Muscle layer of duodenum (tissue), 2 donors: ENCODE measurements around the gene FIBIN.

Source experiments
- H3K27ac ChIP-seq: one replicate; pipeline ENCODE4 v1.7.0; 2013; ENCODE audit warnings: mild to moderate bottlenecking, low read length
- H3K27me3 ChIP-seq: one replicate; pipeline ENCODE4 v1.7.0; 2013; ENCODE audit warnings: low read depth, mild to moderate bottlenecking, control low read depth, low read length
- H3K36me3 ChIP-seq, 2 donors: one replicate each; pipeline ENCODE4 v1.7.0; 2013; ENCODE audit warnings: low read length in 2 of 2, control low read depth in 1 of 2, mild to moderate bottlenecking in 1 of 2; ENCODE audit not compliant: insufficient read depth in 2 of 2, control insufficient read depth in 1 of 2
- H3K4me1 ChIP-seq, 2 donors: one replicate each; pipeline ENCODE4 v1.7.0; 2013; ENCODE audit warnings: low read length in 2 of 2, mild to moderate bottlenecking in 2 of 2, control low read depth in 1 of 2, moderate library complexity in 1 of 2; ENCODE audit not compliant: insufficient read depth in 2 of 2, control insufficient read depth in 1 of 2
- H3K4me3 ChIP-seq, 2 donors: one replicate each; pipeline ENCODE4 v1.7.0; 2013; ENCODE audit warnings: low read length in 2 of 2, low read depth in 1 of 2, mild to moderate bottlenecking in 1 of 2
- H3K9me3 ChIP-seq, 2 donors: one replicate each; pipeline ENCODE4 v1.7.0; 2013; ENCODE audit warnings: low read length in 2 of 2, control low read depth in 1 of 2, mild to moderate bottlenecking in 1 of 2; ENCODE audit not compliant: control insufficient read depth in 1 of 2
- donor health status: healthy.

Gene FIBIN

GRCh38 chr11:27002838-27003237 lies 8.9 kb downstream of the FIBIN start:
- Histone ChIP-seq H3K27ac (no peak overlapping the region), H3K4me3 (no peak overlapping the region), H3K36me3 (no peaks in the 10 kb centered on the region), H3K9me3 (no peaks in the 10 kb centered on the region), H3K27me3 (no peaks in the 10 kb centered on the region), H3K4me1 (no peaks in the 10 kb centered on the region)

DNA sequence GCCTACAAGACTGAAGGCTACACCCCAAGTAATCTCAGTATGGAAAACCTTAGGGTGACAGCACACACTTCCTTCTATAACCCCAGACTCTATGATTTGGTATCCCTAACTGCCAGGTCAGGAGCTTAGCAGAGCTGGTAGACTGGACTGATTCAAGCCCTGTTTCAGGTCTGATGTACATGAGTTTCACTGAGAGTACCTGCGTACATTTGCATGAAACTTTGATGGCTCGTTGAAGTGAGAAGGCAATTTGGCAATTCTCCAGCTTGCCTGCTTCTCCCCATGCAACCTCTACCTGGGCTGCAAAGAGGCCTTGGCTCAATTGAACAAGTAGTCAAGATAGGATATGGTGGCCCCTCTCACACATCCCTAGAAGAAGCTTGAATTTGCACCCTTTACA lies 10.2 kb downstream of the FIBIN start:
- Histone ChIP-seq H3K4me3 (no peak overlapping the region), H3K36me3 (no peaks in the 10 kb centered on the region), H3K27ac (no peak overlapping the region), H3K9me3 (no peaks in the 10 kb centered on the region), H3K4me1 (no peaks in the 10 kb centered on the region), H3K27me3 (no peaks in the 10 kb centered on the region)

DNA sequence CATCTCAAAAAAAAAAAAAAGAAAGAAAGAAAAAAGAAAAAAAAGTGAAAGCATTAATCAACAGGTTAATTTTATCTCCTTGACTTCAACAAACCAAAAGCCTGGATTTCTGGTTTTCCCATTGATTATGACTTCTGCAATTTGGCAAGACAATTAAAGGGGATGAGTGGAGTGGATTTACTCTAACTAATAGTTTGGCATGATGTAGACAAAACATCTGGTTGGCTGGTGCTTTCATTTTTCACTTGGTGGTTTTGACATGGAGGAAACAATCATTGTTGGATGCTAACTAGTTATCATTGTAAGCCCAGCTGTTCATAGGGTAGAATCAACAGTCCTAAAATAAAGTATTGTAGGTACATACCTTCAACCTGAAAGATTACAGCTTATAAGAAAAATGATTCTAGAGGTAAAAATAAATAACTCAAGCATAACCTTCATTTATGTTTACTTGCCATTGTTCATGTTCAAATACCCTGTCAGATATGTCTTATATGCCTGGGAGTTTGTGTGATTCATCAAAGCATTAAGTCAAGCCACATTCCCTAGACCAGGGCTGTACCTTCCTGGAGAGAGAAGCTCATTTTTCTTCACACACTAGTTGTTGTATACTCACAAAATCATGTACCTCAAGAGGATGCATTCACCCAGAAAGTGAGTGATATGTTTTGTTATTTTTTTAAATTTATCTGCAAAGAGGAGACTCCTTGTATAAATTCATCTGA lies 15.1 kb downstream of the FIBIN start:
- Histone ChIP-seq H3K4me1 (peaks cover 12 to 20% of the 10 kb centered on the region in 2 donors), H3K36me3 (no peaks in the 10 kb centered on the region), H3K4me3 (no peak overlapping the region), H3K27me3 (no peaks in the 10 kb centered on the region), H3K9me3 (no peaks in the 10 kb centered on the region), H3K27ac (no peak overlapping the region)

- H3K27ac ChIP-seq: no peak overlapping the region
- H3K4me1 ChIP-seq: peaks cover 12 to 24% of the 10 kb centered on the region in 2 donors
- H3K36me3 ChIP-seq: no peaks in the 10 kb centered on the region
- H3K9me3 ChIP-seq: no peaks in the 10 kb centered on the region
- H3K27me3 ChIP-seq: no peaks in the 10 kb centered on the region
- H3K4me3 ChIP-seq: peak overlapping the region in 1 of 2 donors; percentile 5
These were observed 17.8 kb downstream of the FIBIN start for GRCh38 chr11:27011560-27012233.

DNA sequence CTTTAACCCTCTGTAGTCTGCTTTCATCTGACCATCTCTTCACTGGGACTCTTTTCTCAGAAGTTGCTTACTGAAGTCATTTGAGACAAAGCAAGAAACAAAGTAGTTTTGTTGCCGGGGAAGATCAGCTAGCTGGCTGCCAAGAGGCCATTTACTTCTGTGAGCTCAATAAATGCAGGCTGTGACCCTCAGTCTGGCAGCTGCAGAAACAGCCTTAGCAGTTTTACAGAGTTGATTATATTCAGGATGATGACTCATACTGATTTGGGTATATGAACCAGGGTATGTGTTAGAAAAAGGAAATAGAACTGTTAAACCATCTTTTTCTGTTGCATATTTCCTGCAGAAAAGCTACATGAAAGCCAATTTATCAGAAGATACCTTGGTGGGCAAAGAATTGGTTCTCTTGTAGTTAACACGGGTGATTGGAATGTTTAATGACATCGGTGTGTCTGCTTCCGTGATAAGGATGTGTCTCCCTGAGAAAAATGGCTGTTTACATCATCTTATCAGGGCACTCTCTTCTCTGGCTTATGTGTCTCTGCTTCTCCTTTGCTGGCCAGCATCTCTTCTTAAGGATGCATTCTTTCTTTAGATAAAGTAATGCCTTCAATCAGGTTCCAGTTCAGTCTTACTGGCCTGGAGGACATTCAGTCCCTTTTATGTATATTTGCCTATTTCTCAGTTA lies 18.5 kb downstream of the FIBIN start:
- H3K4me3 ChIP-seq: peak overlapping the region in 1 of 2 donors; percentile 5
- H3K27me3 ChIP-seq: no peaks in the 10 kb centered on the region
- no peak overlapping the region for H3K27ac ChIP-seq
- H3K36me3 ChIP-seq: no peaks in the 10 kb centered on the region
- no peaks in the 10 kb centered on the region for H3K9me3 ChIP-seq
- peaks cover 12 to 24% of the 10 kb centered on the region in 2 donors for H3K4me1 ChIP-seq

DNA sequence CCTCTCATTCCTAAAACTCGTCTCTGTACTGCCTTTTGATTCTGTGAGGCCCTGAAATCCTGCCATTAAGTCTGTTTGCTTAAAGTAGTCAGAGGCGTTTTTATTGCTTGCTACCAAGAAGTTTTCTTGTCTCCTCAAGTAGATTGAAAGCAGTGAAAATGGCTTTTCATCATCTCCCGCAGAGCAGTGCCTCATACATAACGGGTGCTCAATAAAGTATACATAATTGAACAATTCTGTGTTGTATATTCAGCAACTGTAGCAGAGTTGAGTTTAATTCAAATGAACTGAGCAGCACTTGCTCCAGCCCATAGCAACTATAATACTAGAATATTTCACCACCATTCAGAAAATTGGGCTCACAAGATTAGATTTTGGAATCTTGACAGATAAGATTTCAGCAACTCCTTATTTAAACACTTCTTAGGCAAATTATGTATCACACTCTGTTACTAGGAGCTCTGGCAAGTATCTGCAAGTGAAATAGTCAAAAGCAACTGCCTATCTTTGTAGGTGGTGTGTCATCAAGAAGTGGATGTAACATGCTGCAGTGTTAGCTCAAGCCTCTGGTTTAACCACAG lies 20.0 kb downstream of the FIBIN start:
- Histone ChIP-seq H3K4me1 (peaks cover 12 to 24% of the 10 kb centered on the region in 2 donors), H3K36me3 (no peaks in the 10 kb centered on the region), H3K9me3 (no peaks in the 10 kb centered on the region), H3K27ac (no peak overlapping the region), H3K27me3 (no peaks in the 10 kb centered on the region), H3K4me3 (no peak overlapping the region)

DNA sequence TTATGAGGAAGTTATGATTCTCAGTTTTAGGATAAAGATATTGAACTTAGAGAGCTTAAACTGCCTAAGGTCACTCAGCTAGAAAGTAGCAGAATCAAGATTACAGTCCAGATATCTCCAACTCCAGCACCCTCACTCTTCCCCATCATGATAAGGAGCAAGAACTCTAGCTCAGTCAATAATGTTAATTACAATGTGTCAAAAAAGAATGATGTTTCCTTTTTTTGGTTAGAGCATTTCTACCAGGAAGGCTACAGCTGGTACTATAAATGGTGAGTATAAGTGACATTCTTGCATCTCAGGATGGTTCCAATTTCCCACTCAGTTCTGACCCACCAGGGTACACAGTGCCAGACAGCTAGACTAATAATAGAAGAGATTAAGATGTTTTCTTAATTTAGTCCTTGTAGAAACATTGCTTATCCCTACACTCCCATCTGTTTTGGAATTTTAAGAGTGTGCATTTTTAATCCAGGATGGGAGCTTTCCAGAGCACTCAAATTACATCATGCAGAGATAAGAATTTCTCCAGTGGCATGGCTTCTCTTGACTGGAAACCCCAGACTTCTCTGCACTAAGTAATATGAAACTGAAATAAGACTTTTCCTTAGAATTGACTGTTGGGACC lies 25.1 kb downstream of the FIBIN start:
- no peak overlapping the region for H3K27ac ChIP-seq
- H3K27me3 ChIP-seq: no peaks in the 10 kb centered on the region
- no peaks in the 10 kb centered on the region for H3K9me3 ChIP-seq
- H3K4me1 ChIP-seq: peaks cover 0 to 3% of the 10 kb centered on the region in 2 donors
- H3K36me3 ChIP-seq: no peaks in the 10 kb centered on the region
- no peak overlapping the region for H3K4me3 ChIP-seq

- no peak overlapping the region for H3K27ac ChIP-seq
These were observed 26.8 kb downstream of the FIBIN start for GRCh38 chr11:27020751-27021150.

GRCh38 chr11:27022659-27023251 lies 28.8 kb downstream of the FIBIN start:
- Histone ChIP-seq H3K4me1 (no peaks in the 10 kb centered on the region), H3K9me3 (no peaks in the 10 kb centered on the region)

More at GRCh38 chr11:27020751-27021150, 26.8 kb downstream of the FIBIN start:
- Histone ChIP-seq H3K9me3 (no peaks in the 10 kb centered on the region), H3K4me3 (no peak overlapping the region), H3K27me3 (no peaks in the 10 kb centered on the region), H3K4me1 (no peaks in the 10 kb centered on the region), H3K36me3 (no peaks in the 10 kb centered on the region)

DNA sequence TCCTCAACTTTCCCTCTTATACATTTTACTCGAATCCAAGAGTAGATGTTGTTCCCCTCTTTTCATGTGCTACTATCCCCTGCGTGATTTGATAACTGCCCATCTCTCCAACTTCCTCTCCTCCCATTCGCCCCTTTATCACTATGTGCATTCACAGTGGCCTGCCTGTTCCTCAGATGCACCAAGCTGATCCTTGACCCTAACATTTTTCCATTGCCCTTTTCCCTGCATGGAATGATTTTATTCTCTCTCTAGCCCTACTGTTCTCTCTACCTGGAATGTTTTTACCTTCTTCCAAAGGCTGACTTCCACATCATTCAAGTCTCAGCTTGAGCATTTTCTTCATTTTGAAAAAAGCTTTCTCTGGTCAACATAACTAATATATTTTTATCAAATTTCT lies 31.0 kb downstream of the FIBIN start:
- no peak overlapping the region for H3K27ac ChIP-seq
- H3K36me3 ChIP-seq: no peaks in the 10 kb centered on the region
- no peaks in the 10 kb centered on the region for H3K9me3 ChIP-seq
- no peak overlapping the region for H3K4me3 ChIP-seq
- H3K4me1 ChIP-seq: no peaks in the 10 kb centered on the region
- H3K27me3 ChIP-seq: no peaks in the 10 kb centered on the region

More at GRCh38 chr11:27022659-27023251, 28.8 kb downstream of the FIBIN start:
- Histone ChIP-seq H3K36me3 (no peaks in the 10 kb centered on the region), H3K27ac (no peak overlapping the region), H3K4me3 (no peak overlapping the region), H3K27me3 (no peaks in the 10 kb centered on the region)
